Common myeloid progenitor, CD34-positive (primary cell): ENCODE data around the gene OR4M1.
"Not testable (repeated sequence)": the region's sequence is repeated elsewhere in the genome, so short reads cannot be mapped to it uniquely, and the experiment has no call there.

Experiments
- CTCF ChIA-PET: fragments of 350-600 bp; sonication (Branson Sonifier 250); formaldehyde crosslinking; loops from one replicate; lab custom pipeline; 2021; ENCODE audit warnings: antibody characterized with exemption; lab: Charles Lee
- POLR2A ChIA-PET: fragments of 350-600 bp; sonication (Branson Sonifier 250); formaldehyde crosslinking; loops from one replicate; lab custom pipeline; 2021; ENCODE audit warnings: antibody characterized with exemption; lab: Charles Lee
- DNase-seq, 3 donors: peaks; one replicate each; pipeline versions ENCODE4 v3.0.0 to v3.0.0-alpha.2; 2013
- H3K27ac ChIP-seq, 2 experiments: 1 replicate in 1 of 2; 2 replicates in 1 of 2; pipeline ENCODE4 v1.7.0; 2013; ENCODE audit warnings: inconsistent platforms in 2 of 2, low read length in 2 of 2, mild to moderate bottlenecking in 2 of 2, low read depth in 1 of 2, moderate library complexity in 1 of 2; ENCODE audit not compliant: severe bottlenecking in 2 of 2, insufficient read depth in 1 of 2, poor library complexity in 1 of 2
- H3K27me3 ChIP-seq, 5 experiments: replicated peaks in 2 of 5; 1 replicate in 3 of 5; 2 replicates in 2 of 5; pipeline versions ENCODE4 v1.6.1 to v1.7.0; 2013; ENCODE audit warnings: low read length in 4 of 5, mild to moderate bottlenecking in 2 of 5, moderate library complexity in 2 of 5, inconsistent platforms in 1 of 5; ENCODE audit not compliant: insufficient read depth in 5 of 5, control insufficient read depth in 4 of 5
- H3K36me3 ChIP-seq, 4 experiments: 1 replicate in 2 of 4; 2 replicates in 2 of 4; pipeline versions ENCODE4 v1.6.1 to v1.7.0; 2013; ENCODE audit warnings: low read length in 3 of 4, control low read depth in 1 of 4, mild to moderate bottlenecking in 1 of 4; ENCODE audit not compliant: control insufficient read depth in 4 of 4, insufficient read depth in 4 of 4
- H3K4me1 ChIP-seq, 4 experiments: 1 replicate in 3 of 4; 2 replicates in 1 of 4; pipeline versions ENCODE4 v1.6.1 to v1.7.1; 2013; ENCODE audit warnings: low read length in 3 of 4, mild to moderate bottlenecking in 3 of 4, control low read depth in 1 of 4, inconsistent platforms in 1 of 4, moderate library complexity in 1 of 4; ENCODE audit not compliant: control insufficient read depth in 4 of 4, insufficient read depth in 4 of 4; ENCODE audit errors: control extremely low read depth in 1 of 4
- H3K4me3 ChIP-seq, 7 experiments: 1 replicate in 4 of 7; 2 replicates in 3 of 7; pipeline versions ENCODE4 v1.5.1 to v1.7.0; 2013; ENCODE audit warnings: mild to moderate bottlenecking in 7 of 7, low read length in 6 of 7, moderate library complexity in 6 of 7, inconsistent platforms in 2 of 7, low read depth in 2 of 7, control low read depth in 1 of 7; ENCODE audit not compliant: insufficient read depth in 4 of 7, control insufficient read depth in 1 of 7; ENCODE audit errors: extremely low read depth in 1 of 7
- H3K9me3 ChIP-seq, 5 experiments: 1 replicate in 4 of 5; 2 replicates in 1 of 5; pipeline versions ENCODE4 v1.6.1 to v1.7.1; 2013; ENCODE audit warnings: low read length in 4 of 5, mild to moderate bottlenecking in 2 of 5, inconsistent platforms in 1 of 5, low read depth in 1 of 5, moderate library complexity in 1 of 5; ENCODE audit not compliant: control insufficient read depth in 4 of 5, insufficient read depth in 2 of 5; ENCODE audit errors: control extremely low read depth in 1 of 5
- WGBS: methylation state at CpG from one replicate; pipeline ENCODE4 v1.1.5; 2013; ENCODE audit not compliant: insufficient coverage; 5-methylcytosine and 5-hydroxymethylcytosine counted together

OR4M1 gene

GRCh38 chr14:19796520-19797108 is 23.3 kb downstream of the OR4M1 start:
- POLR2A ChIA-PET, CTCF ChIA-PET, H3K4me1 ChIP-seq, H3K27me3 ChIP-seq, H3K36me3 ChIP-seq, H3K4me3 ChIP-seq, H3K27ac ChIP-seq, DNase-seq: not testable (repeated sequence)
- peaks cover 0 to 19% (median 0%) of the 10 kb centered on the region in 5 experiments for H3K9me3 ChIP-seq
- WGBS, result 67% methylated on average over 4 of the region's 10 CpGs

DNA sequence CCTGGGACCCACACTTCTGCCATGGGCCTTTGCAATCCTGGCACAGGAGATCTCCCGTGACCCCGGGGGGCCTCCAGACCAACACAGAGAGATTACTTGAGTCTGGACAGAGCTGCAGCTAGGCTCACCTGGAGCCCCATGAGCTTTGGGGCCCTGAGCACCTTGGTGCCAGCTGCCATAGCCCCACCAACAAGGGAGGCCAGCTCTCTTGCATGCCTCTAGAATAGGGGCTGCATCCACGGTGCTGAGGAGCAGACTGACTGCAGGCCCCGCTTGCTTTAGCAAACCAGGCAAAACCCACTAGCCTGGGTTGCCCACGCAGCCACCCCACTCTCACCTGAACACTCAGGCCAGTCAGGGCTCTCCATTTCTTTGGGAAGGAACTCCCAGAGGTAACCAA is 26.6 kb downstream of the OR4M1 start:
- Histone ChIP-seq H3K4me1 (no peaks in the 10 kb centered on the region), H3K4me3 (no peak overlapping the region), H3K9me3 (peaks cover 0 to 17% (median 0%) of the 10 kb centered on the region in 5 experiments), H3K27ac (no peak overlapping the region), H3K27me3 (no peaks in the 10 kb centered on the region), H3K36me3 (no peaks in the 10 kb centered on the region)
- DNase-seq, result no peak
- POLR2A ChIA-PET, result no interaction called here
- CTCF ChIA-PET, result no interaction called here
- 95% methylated on average over 4 of the region's 5 CpGs for WGBS

DNA sequence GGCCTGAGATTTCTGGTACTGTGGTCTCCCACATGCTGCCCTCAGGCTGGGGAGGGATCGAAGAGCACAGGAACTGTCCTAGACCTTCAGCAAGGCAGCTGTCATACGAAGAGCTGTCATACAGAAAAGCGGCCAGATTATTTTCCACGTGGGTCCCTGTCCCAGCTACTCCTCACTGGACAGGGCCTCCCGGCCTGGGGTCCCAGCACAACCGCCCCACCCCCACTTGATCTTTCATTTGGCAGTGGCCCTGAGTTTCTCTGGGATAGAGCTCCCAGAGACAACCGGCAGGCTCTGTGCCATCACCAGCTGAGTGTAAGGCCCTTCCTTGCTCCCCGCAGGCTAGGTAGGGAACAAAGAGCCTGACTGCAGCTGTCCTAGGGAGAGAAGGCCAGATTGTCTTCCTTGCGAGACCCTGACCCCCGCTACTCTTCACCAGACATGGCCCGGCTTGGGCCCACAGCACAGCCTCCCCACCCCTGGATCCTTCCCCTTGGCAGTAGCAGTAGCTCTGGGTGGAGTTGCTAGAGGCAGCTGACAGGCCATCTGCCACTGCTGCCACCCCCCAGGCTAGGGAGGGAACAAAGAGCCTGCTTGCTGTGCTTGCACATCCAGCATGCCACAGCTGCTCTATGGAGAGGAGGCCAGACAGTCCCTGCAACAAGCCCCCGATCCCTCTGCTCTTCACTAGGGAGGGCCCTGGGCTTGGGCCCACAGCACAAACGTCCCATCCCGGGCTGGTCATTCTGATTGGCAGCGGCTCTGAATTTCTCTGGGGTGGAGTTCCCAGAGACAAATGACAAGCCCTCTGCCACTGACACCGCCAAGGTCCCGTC is 27.2 kb downstream of the OR4M1 start:
- WGBS, result 88% methylated on average over 10 of the region's 17 CpGs
- Histone ChIP-seq H3K9me3 (peaks cover 0 to 21% (median 0%) of the 10 kb centered on the region in 5 experiments), H3K4me1 (no peaks in the 10 kb centered on the region), H3K27ac (no peak overlapping the region), H3K27me3 (no peaks in the 10 kb centered on the region), H3K36me3 (no peaks in the 10 kb centered on the region), H3K4me3 (no peak overlapping the region)
- CTCF ChIA-PET, result no interaction called here
- no peak for DNase-seq
- POLR2A ChIA-PET, result no interaction called here

GRCh38 chr14:19801118-19801464 is 27.8 kb downstream of the OR4M1 start:
- Histone ChIP-seq H3K36me3 (no peaks in the 10 kb centered on the region), H3K9me3 (peaks cover 0 to 21% (median 0%) of the 10 kb centered on the region in 5 experiments), H3K27ac (no peak overlapping the region), H3K4me1 (no peaks in the 10 kb centered on the region), H3K4me3 (no peak overlapping the region), H3K27me3 (no peaks in the 10 kb centered on the region)
- ChIA-PET POLR2A (no interaction called here), CTCF (no interaction called here)
- DNase-seq, result no peak
- 90% methylated on average over 10 of the region's 13 CpGs for WGBS

GRCh38 chr14:19803470-19803869 is 30.2 kb downstream of the OR4M1 start, which contains the start of gene OR4N2:
TSS of gene OR4N2 (plus strand) at chr14:19803770. CDS start at chr14:19827449, 23,679 bp downstream.
- WGBS, result no CpG with 5 or more reads among the region's 1 CpG
- CTCF ChIA-PET, result not testable (repeated sequence)

GRCh38 chr14:19813171-19813920 is 40.0 kb downstream of the OR4M1 start:
- WGBS, result no CpG with 5 or more reads among the region's 4 CpGs
- H3K4me1 ChIP-seq, DNase-seq, H3K27me3 ChIP-seq, H3K27ac ChIP-seq, POLR2A ChIA-PET, CTCF ChIA-PET, H3K9me3 ChIP-seq, H3K36me3 ChIP-seq, H3K4me3 ChIP-seq: not testable (repeated sequence)

More at GRCh38 chr14:19803470-19803869, 30.2 kb downstream of the OR4M1 start, which contains the start of gene OR4N2:
- H3K4me1 ChIP-seq, H3K36me3 ChIP-seq, DNase-seq, H3K4me3 ChIP-seq, POLR2A ChIA-PET, H3K27ac ChIP-seq, H3K27me3 ChIP-seq: not testable (repeated sequence)
- peaks cover 0 to 16% (median 0%) of the 10 kb centered on the region in 5 experiments for H3K9me3 ChIP-seq

DNA sequence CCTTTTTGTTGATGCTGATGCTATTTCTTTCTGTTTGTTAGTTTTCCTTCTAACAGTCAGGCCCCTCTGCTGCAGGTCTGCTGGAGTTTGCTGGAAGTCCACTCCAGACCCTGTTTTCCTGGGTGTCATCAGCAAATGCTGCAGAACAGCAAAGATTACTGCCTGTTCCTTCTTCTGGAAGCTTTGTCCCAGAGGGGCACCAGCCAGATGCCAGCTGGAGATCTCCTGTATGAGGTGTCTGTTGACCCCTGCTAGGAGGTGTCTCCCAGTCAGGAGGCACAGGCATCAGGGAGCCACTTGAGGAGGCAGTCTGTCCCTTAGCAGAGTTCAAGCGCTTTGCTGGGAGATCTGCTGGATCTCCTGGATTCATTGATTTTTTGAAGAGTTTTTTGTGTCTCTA is 46.6 kb downstream of the OR4M1 start:
- H3K36me3 ChIP-seq, H3K27ac ChIP-seq, POLR2A ChIA-PET, H3K4me3 ChIP-seq, H3K27me3 ChIP-seq, H3K9me3 ChIP-seq, DNase-seq, CTCF ChIA-PET, H3K4me1 ChIP-seq: not testable (repeated sequence)
- 100% methylated on average over 1 of the region's 1 CpG for WGBS
